Esophagus squamous epithelium (tissue), 5 donors: ENCODE data around the gene PPA2. TPM values are rescaled to one million over a fixed set of nuclear protein-coding genes. Genes with fewer than 3 reads are reported as not detected.
"Not testable (repeated sequence)": the region's sequence is repeated elsewhere in the genome, so short reads cannot be mapped to it uniquely, and the experiment has no call there.

Experiments
- DNase-seq: peaks from one replicate; lab custom pipeline; 2025; lab: John Stamatoyannopoulos, UW
- H3K27ac ChIP-seq, 4 donors: fragments of 200-600 bp; sonication (generic); one replicate each; pipeline ENCODE4 v1.5.1; 2016 to 2019; ENCODE audit warnings: mild to moderate bottlenecking in 1 of 4
- H3K27me3 ChIP-seq, 4 donors: fragments of 200-600 bp; sonication (generic); 1 replicate in 3 of 4; 2 replicates in 1 of 4; pipeline versions ENCODE4 v1.5.1 to v1.6.0; 2017 to 2021; ENCODE audit warnings: antibody characterized with exemption in 1 of 4
- H3K36me3 ChIP-seq, 3 donors: fragments of 200-600 bp; sonication (generic); one replicate each; pipeline ENCODE4 v1.5.1; 2016 to 2019
- H3K4me1 ChIP-seq, 3 donors: fragments of 200-600 bp; sonication (generic); one replicate each; pipeline ENCODE4 v1.5.1; 2017 to 2019
- H3K4me3 ChIP-seq, 4 donors: fragments of 200-600 bp; sonication (generic); 1 replicate in 3 of 4; 2 replicates in 1 of 4; pipeline ENCODE4 v1.5.1; 2016 to 2019; ENCODE audit warnings: mild to moderate bottlenecking in 2 of 4, moderate library complexity in 1 of 4
- H3K9me3 ChIP-seq, 3 donors: fragments of 200-600 bp; sonication (generic); one replicate each; pipeline ENCODE4 v1.5.1; 2016 to 2019
- CTCF ChIP-seq, 6 experiments: fragments of 450-650 bp in 4 of 6; fragments of 200-600 bp in 2 of 6; sonication (generic) in 2 of 6; IDR thresholded peaks; one replicate each; pipeline ENCODE4 v1.5.1; 2016 to 2019; ENCODE audit warnings: antibody characterized with exemption in 6 of 6, mild to moderate bottlenecking in 4 of 6, moderate library complexity in 4 of 6
- POLR2A ChIP-seq, 4 donors: fragments of 450-650 bp; IDR thresholded peaks; one replicate each; pipeline ENCODE4 v1.6.1; 2017; ENCODE audit warnings: antibody characterized with exemption in 4 of 4, mild to moderate bottlenecking in 4 of 4, moderate library complexity in 3 of 4
- WGBS, 2 donors: methylation state at CpG; one replicate each; pipeline ENCODE4 v1.1.5; 2018; 5-methylcytosine and 5-hydroxymethylcytosine counted together
- intact Hi-C: fragments of 100-400 bp; cut with DNase I; formaldehyde crosslinking; loops from one replicate; pipeline ENCODE4 v1.15.0; 2022
- total RNA-seq, 4 donors: library from RNA; depleted of rRNA; stranded (reverse); fragments of >200 nt; gene quantifications; one replicate each; pipeline ENCODE4 v1.1.0, GENCODE V29; 2016
- donor health status: DM: yes; HTN: yes; CAD: no.

PPA2 gene
- total RNA-seq, 4 donors from 2014 or later: 87.3 to 121 (median 87.9) TPM

- H3K4me1 ChIP-seq: peaks cover 12 to 47% (median 21%) of the 10 kb centered on the region in 3 donors
- no peaks in the 10 kb centered on the region for H3K9me3 ChIP-seq
- no peak overlapping the region for H3K4me3 ChIP-seq
- peaks cover 0 to 22% (median 4%) of the 10 kb centered on the region in 3 donors for H3K36me3 ChIP-seq
- TF ChIP-seq CTCF (IDR thresholded peaks at IDR 0.05) (no peak), POLR2A (IDR thresholded peaks at IDR 0.05) (no peak)
- H3K27ac ChIP-seq: peak overlapping the region in 1 of 4 donors; percentile 35
- no peak for DNase-seq
- intact Hi-C loops: loop anchor here (5.0 kb wide), 1 partner anchor 328 kb away; no protein-coding TSS in a partner anchor
- WGBS, 2 donors: 79 to 83% methylated on average over 6 of the region's 6 CpGs
- no peaks in the 10 kb centered on the region for H3K27me3 ChIP-seq
Observed at GRCh38 chr4:105470766-105471165, 3.1 kb downstream of the PPA2 start.

- intact Hi-C loops: loop anchor here (5.0 kb wide), 1 partner anchor 327 kb away; no protein-coding TSS in a partner anchor
- Histone ChIP-seq H3K9me3 (no peaks in the 10 kb centered on the region), H3K27ac (no peak overlapping the region), H3K36me3 (peaks cover 0 to 29% (median 4%) of the 10 kb centered on the region in 3 donors), H3K4me1 (peaks cover 12 to 47% (median 21%) of the 10 kb centered on the region in 3 donors), H3K4me3 (no peak overlapping the region), H3K27me3 (no peaks in the 10 kb centered on the region)
- no peak for TF ChIP-seq CTCF (IDR thresholded peaks at IDR 0.05)
- no peak for TF ChIP-seq POLR2A (IDR thresholded peaks at IDR 0.05)
- no peak for DNase-seq
- WGBS, 2 donors: 81% methylated on average over 1 of the region's 1 CpG
Observed at GRCh38 chr4:105469736-105470135, 4.1 kb downstream of the PPA2 start.

GRCh38 chr4:105466580-105466979 is 7.3 kb downstream of the PPA2 start:
- no peak for DNase-seq
- 93 to 96% methylated on average over 6 of the region's 6 CpGs for WGBS, 2 donors
- TF ChIP-seq POLR2A (IDR thresholded peaks at IDR 0.05) (no peak), CTCF (IDR thresholded peaks at IDR 0.05) (no peak)
- intact Hi-C loops: no loop called here
- Histone ChIP-seq H3K9me3 (no peaks in the 10 kb centered on the region), H3K36me3 (peaks cover 0 to 45% (median 4%) of the 10 kb centered on the region in 3 donors), H3K4me3 (no peak overlapping the region), H3K27me3 (no peaks in the 10 kb centered on the region), H3K4me1 (peaks cover under 1 to 27% (median 6%) of the 10 kb centered on the region in 3 donors), H3K27ac (no peak overlapping the region)

- DNase-seq, H3K4me3 ChIP-seq, intact Hi-C loops, H3K27ac ChIP-seq, H3K27me3 ChIP-seq, H3K4me1 ChIP-seq, H3K9me3 ChIP-seq: not testable (repeated sequence)
- peaks cover 0 to 49% (median 4%) of the 10 kb centered on the region in 3 donors for H3K36me3 ChIP-seq
- 91 to 97% methylated on average over 2 of the region's 2 CpGs for WGBS, 2 donors
Observed at GRCh38 chr4:105464563-105464962, 9.3 kb downstream of the PPA2 start.

- Histone ChIP-seq H3K27ac (no peak overlapping the region), H3K9me3 (no peaks in the 10 kb centered on the region), H3K27me3 (no peaks in the 10 kb centered on the region), H3K4me3 (no peak overlapping the region), H3K4me1 (peaks cover 0 to 2% (median 0%) of the 10 kb centered on the region in 3 donors), H3K36me3 (peaks cover 0 to 48% (median 4%) of the 10 kb centered on the region in 3 donors)
- DNase-seq: no peak
- 94 to 96% methylated on average over 3 of the region's 3 CpGs for WGBS, 2 donors
- no peak for TF ChIP-seq POLR2A (IDR thresholded peaks at IDR 0.05)
- no peak for TF ChIP-seq CTCF (IDR thresholded peaks at IDR 0.05)
- intact Hi-C loops: no loop called here
Observed at GRCh38 chr4:105462576-105462975, 11.3 kb downstream of the PPA2 start.
